CD4-positive, alpha-beta T cell treated with Interleukin-2 at 100 ng/mL for 4 hours (primary cell): ENCODE data around the gene NFATC2.
"Not testable (repeated sequence)": the region's sequence is repeated elsewhere in the genome, so short reads cannot be mapped to it uniquely, and the experiment has no call there.

Experiments
- DNase-seq: peaks from one replicate; pipeline ENCODE4 v3.0.0-alpha.2; 2020; ENCODE audit warnings: low spot score

NFATC2 gene

DNA sequence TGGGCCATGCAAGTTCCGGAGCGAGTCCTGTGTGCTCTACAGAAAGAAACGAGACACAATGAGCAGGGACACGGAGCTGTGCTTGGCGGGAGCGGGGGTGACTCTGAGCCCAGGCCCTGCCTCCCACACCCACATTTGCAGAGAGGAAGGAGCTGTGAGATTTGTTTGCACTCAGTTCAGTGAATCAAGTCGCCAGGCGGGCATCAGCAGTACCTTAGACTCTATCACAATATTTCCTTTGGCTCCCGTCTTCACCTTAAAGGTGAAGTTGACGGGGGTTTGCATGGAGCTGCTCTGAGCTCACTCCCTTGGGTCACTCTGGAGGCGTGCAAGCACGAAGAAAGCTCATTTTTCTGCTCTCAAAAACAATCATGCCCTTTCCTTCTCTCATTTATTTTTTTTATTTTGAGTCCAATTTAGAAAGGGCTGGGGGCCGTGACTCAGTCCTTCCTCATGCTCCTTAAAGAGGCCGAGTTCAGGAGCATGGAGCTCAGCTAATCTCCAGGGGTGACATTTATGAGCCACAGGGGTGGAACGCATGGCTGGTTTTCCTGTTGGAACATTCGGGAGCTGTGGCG, 188.2 kb downstream of the NFATC2 start:
- DNase-seq, result no peak

DNA sequence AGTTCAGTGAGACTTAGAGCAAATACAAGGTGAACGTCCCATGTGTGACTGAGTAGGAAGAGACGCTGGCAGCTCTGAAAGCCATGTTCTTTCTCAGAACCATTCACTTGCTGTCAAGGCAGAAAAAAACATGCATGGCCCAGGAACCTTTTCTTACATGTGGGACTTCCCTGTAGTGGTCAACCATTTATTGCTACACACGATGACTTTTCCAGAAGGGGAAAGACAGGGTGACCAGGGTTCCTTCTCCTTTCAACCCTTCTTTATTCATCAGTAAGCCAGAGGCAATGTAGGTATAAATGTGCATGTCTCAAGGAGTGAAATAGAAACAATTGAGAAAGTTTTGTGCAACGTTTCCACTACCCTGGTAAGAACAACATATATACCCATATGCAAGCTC, 189.0 kb downstream of the NFATC2 start:
- DNase-seq, result no peak

DNA sequence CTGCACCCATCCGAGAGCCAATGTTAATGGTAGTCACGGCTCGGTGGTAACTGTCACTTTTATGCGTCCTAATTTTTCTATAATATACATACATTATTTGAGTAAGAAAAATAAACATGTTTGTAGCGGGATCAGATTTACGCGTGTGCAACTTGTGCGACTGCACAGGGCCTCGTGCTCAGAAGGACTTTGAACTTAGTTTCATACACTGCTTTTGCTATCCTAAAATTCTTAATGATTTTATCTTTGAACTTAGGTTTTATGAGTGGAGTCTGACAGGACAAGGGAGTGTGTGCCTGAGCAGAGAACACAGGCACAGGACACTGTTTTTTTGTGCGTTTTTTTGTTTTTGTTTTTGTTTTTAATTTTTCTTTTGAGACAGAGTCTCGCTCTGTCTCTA, 189.7 kb downstream of the NFATC2 start:
- no peak for DNase-seq

DNA sequence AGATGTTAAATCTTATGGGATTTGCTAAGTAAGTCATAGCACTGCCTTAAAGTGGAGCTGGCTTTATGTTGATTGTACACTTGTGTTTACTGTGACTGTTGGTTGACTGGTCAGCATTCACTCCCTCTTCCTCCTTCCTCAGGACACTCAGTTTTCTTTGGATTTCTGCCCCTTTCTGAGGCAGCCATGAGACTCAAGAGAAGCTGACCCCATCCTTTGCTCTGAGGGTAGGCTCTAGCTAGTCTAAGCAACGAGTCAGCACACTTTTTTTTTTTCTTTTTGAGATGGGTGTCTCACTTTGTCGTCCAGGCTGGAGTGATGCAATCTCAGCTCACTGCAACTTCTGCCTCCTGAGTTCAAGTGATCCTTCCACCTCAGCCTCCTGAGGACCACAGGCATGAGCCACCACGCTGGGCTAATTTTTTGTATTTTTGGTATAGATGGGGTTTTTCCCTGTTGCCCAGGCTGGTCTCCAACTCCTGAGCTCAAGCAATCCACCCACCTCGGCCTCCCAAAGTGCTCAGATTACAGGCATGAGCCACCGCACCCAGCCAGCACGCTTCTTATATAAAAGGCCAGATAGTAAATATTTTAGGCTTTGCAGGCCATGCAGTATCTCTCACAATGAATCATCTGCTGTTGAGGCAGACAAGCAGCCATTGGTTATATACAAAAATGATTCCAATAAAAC, 191.4 kb downstream of the NFATC2 start:
- DNase-seq, result no peak

DNA sequence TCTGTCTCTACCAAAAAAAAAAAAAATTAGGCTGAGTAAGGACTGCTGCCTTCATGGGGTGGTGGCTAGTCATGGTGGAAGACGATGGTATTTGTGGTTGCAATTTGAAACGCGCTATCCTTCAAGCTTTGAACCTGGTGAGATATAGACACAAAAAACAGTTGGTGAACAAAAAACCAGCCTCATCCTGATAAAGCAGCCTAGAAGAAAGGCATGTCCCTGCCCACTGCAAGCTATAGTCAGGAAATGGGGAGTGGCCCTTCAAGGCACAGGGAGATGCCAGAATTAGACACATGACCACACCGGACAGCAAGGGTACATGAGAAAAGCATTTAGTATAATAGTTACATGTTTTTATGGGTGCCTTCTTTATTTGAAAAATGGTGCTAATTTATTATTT, 193.6 kb downstream of the NFATC2 start:
- no peak for DNase-seq

DNA sequence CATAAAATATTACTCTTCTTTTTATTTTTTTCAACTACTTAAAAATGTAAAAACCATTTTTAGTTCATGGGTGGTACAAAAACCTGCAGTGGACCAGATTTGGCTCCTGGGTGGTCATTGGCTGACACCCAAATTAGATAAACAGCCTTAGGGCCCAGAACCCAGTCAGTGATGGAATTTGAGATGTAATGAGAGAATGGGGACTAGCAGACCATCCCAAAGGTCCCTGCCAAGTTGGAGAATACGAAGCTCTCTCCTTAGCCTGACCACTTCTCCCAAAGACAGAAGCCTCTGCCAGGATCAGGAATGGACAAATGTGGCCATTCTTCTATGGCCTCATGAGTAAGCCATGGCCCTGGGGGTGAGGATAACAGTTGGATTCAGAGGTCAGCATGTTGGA, 194.7 kb downstream of the NFATC2 start:
- DNase-seq, result no peak

DNA sequence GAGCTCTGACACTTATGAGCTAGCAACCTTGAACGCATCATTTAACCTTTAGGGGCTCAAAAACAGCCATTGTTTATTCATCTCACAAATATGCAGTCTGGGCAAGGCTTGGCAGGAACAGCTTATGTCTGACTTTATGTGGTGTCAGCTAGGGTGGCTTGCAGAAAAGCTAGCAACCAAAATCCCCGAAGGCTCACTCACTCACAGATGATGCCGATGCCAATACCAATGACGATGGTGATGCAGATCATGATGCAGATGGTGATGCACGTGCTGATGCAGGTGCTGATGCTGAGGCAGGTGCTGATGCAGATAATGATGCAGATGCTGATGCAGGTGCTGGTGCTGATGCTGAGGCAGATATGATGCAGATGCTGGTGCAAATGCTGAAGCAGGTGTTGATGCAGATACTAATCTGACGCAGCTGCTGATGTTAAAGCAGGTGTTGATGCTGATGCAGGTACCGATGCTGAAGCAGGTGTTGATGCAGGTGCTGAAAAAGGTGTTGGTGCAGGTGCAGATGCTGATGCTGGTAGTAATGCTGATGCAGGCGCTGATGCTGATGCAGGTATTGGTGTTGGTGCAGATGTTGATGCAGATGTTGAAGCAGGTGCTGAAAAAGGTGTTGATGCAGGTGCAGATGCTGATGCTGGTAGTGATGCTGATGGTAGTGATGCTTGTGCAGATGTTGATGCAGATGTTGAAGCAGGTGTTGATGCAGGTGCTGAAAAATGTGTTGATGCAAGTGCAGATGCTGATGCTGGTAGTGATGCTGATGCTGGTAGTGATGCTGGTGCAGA, 195.6 kb downstream of the NFATC2 start:
- no peak for DNase-seq

DNA sequence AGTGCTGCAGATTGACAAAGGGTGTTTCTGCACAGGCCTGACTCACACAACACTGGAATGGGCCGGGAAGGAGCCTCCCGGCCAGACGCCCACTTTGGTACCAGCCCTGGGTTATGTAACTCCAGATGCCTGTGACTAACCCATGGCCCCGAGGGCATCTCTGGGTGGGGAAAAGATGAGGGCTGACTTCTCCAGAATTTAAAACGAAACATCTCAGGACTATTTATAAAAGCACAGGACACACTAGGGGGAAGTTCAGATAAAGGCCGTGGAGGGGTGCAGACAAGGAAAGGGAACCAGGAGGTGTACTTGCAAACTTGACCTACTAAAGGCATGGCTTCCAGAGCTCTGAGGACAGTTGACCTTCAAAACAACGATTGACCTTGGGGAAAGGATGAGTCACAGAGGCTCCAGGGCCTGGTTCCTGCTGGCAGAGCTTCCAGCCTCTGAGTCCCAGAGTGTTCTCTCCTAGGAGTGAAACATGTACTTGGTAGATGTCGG, 196.9 kb downstream of the NFATC2 start:
- DNase-seq, result no peak

DNA sequence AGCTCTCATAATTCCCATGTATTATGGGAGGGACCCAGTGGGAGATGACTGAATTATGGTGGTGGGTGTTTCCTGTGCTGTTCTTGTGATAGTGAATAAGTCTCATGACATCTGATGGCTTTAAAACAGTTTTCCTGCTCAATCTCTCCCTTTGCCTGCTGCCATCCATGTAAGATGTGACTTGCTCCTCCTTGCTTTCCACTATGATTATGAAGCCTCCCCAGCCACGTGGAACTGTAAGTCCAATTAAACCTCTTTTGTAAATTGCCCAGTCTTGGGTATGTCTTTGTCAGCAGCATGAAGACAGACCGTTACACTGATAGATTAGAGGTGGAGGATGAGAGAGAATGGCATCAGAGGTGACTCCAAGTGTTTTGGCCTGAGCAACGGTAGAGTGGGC, 198.7 kb downstream of the NFATC2 start:
- not testable (repeated sequence) for DNase-seq

DNA sequence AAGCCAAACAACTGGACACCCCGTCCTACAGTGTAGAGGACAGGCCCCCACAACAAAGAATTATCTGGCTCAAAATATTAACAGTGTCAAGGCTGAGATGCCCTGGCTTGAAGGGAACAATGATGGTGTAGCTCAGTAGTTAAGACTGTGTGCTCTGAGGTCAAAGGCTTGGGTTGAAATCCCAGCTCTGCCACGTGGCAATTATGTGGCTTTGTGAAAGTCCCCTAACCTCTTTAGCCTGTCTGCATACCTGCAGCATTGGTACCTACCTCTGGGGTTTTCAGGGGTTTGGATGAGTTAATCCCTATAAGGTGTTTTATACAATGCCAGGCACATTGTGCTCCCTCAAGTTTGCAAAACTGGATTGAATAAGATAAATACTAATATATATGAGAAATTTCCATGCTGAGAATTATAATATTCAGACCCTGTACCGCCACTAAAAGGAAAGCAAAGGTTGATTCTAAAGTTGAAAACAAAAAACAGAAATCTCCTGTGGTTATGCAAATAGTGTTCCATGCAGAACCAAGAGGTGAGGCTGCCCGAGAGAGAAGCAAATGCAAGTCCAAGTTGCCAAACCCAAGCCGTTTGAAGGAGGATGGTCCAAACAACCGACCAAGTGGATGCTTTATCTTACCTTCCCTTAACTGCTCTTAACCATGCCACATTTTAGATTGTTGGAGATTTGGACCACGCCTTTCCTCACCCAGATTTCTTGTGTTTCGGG, 199.8 kb downstream of the NFATC2 start:
- DNase-seq, result no peak

DNA sequence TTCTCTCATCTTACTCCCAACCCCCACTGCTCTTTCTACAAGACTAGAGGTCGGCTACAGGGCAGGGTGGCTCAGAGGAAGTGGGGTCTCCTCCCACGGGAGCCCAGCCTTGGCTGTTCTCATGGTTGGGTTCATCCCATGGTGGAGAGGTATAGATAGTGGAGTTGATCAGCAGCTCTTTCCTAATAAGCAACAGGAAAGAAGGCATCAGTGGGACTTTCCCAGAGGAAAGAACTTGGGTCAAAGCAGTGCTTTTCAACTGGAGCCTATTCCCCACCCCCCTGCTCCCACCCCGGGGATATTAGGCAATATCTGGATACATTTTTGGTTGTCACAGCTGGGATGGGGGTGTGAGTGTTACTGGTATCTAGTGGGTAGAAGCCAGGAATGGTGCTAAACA, 200.9 kb downstream of the NFATC2 start:
- no peak for DNase-seq

DNA sequence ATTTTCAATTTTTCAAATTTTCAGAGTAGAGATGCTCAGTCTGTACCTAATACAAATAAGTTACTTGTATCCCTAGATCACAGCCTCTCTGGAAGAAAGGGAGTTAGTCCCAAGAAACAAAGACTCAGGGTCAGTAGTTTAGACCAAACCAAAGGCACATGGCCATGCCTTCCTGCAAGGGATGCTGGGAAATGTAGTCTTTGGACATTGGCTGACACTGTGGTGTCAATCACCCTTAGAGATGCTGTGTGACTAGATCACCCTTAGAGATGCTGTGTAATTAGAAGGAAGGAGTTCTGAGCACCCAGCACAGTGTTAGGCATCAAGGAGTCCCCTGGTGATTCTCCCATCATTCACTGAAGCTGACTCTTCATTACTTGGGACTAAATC, 202.1 kb downstream of the NFATC2 start:
- DNase-seq, result no peak

DNA sequence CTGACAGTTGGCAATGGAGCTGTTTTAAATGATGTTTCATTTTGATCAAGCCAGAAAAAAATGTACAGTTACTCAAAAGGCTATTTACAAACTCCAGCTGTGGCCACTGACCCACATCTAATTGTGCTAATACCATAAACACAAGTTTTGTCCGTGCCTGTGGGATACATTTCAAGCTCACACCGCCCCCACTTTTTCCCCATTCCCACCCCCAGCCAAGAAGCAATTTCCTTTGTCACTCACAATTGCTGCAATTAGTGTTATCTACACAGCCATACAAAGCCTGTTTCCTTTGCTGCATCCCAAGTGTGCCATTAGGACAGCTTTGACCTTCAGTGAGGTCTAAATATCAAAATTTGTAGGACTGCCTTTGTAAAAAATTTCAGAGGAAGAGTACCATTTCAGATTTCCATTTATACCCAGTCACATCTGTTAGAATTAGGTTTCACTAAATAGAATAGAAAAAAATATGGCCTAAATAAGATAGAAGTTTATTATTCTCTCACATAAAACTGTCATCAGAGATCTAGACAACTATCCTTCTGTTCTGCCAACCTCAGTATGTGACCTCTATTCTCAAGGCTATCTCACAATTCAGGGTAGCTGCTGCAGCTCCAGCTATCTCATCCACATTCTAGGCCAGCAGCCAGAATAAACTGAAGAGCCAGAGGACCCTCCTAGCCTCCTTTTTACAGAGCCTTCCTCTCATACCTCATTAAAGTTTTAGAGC, 202.6 kb downstream of the NFATC2 start:
- no peak for DNase-seq

DNA sequence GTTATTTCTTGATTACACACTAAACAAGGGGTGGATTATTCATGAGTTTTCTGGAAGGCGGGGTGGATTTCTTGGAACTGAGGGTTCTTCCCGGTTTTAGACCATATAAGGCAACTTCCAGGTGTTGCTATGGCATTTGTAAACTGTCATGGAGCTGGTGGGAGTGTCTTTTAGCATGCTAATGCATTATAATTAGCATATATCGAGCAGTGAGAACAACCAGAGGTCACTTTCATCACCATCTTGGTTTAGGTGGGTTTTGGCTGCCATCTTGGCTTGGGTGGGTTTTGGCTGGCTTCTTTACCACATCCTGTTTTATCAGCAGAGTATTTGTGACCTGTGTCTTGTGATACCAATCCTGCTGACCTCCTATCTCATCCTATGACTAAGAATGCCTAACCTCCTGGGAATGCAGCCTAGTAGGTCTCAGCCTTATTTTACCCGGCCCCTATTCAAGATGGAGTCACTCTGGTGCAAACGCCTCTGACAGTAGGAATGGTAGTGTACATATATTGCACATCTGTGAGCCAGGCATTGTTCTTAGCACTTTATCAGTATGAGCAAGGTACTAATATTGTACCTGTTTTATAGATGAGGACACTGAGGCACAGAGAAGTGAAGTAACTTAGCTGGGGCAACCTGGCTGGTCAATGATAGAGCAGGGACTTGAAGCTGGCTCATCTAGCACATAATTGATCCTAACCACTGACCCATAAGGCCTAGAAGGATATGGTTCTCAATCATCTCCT, 203.7 kb downstream of the NFATC2 start:
- DNase-seq, result no peak

DNA sequence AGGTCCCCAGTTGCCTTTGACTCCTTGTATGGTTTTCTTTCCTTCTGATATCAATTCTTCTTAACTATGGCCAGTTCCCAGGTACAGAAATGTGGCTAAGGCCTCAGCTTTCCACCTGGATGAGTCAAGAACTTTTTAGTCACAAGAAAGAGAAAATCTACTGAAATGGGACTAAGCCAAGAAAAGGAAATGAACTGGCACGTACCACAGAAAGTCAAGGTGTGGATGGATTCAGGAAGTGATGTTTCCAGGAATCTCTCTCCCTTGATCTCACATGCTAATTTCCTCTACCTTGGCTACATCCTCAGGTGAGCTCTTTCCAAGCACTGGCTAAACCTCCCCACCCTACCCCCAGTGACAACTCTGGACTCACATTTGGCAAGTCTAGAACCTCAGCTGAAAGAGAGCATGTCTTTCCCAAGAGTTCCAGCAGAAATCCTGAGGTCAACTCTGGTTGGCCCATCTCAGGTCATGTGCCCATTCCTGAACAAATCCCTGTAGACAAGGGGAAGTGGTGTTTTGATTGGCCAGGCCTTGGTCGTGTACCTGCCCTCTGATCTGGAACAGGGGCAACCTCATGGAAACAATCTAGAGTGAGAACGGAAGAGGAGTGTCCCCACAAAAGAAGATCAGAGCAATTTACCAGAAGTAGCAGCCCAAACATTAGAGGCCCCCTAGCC, 205.3 kb downstream of the NFATC2 start:
- no peak for DNase-seq
